Fibroblast of lung (primary cell): ENCODE results near the gene KCNIP4.

Experiments
- CTCF ChIP-seq, 2 donors: IDR thresholded peaks in 1 of 2; conservative IDR thresholded peaks in 1 of 2; 1 replicate in 1 of 2; 2 replicates in 1 of 2; pipeline ENCODE4 v1.5.1; 2011 to 2012; ENCODE audit warnings: low read length in 2 of 2, control low read depth in 1 of 2, inconsistent platforms in 1 of 2, low read depth in 1 of 2, mild to moderate bottlenecking in 1 of 2
- EZH2 ChIP-seq: IDR thresholded peaks from 2 replicates; pipeline ENCODE4 v1.5.1; 2012; ENCODE audit warnings: low read length, control low read depth, mild to moderate bottlenecking; ENCODE audit errors: missing control alignments

GRCh38 chr4:21962691-21963090 is 14.1 kb upstream of the KCNIP4 start:
- TF ChIP-seq CTCF (conservative IDR thresholded peaks at IDR 0.05 in 1 of 2, IDR thresholded peaks at IDR 0.05 in 1 of 2; ENCODE audit: low read depth in 1 of 2, low read length in 2 of 2) (no peak), EZH2 (no peak)
